A549 treated with AZD9567 at 1 μM for 4 hours (cell line): ENCODE results near the gene GARIN5B. TPM values are rescaled to one million over a fixed set of nuclear protein-coding genes. Genes with fewer than 3 reads are reported as not detected.

Experiments used
- total RNA-seq: library from RNA; stranded (reverse); fragments of 200-300 nt; extraction: Qiagen RNA extraction; gene quantifications from 5 replicates; pipeline ENCODE4 v1.2.3, GENCODE V29; 2022; ENCODE audit not compliant: insufficient read depth

The GARIN5B gene
- total RNA-seq, result 0.10 to 0.22 TPM (median 0.16 TPM) in 4 of 5 replicates, not detected in the other

GRCh38 chr19:55362990-55363716, at the start of gene GARIN5B:
Gene GARIN5B (minus strand): TSS chr19:55363260. CDS start chr19:55363066, 194 bp downstream.

GRCh38 chr19:55407550-55407799, 44.4 kb upstream of the GARIN5B start, which contains the start of gene UBE2S:
Gene UBE2S (minus strand): TSS chr19:55407788. CDS start chr19:55407589, 199 bp downstream.

GRCh38 chr19:55385724-55386492, 22.8 kb upstream of the GARIN5B start, which contains the start of gene RPL28:
Gene RPL28 (plus strand): TSS chr19:55385932. CDS start chr19:55386358, 426 bp downstream.

GRCh38 chr19:55384131-55384919, 21.3 kb upstream of the GARIN5B start, which contains the start of gene TMEM238:
Gene TMEM238 (minus strand): TSS chr19:55384292. CDS start chr19:55384259, 33 bp downstream.

GRCh38 chr19:55376241-55376933, 13.3 kb upstream of the GARIN5B start, which contains the start of gene TMEM190:
Gene TMEM190 (plus strand): TSS chr19:55376826. CDS start chr19:55376854, 28 bp downstream.

GRCh38 chr19:55370305-55370988, 7.4 kb upstream of the GARIN5B start, which contains the start of gene IL11:
Gene IL11 (minus strand): TSS chr19:55370463. CDS start chr19:55370310, 153 bp downstream.

GRCh38 chr19:55354698-55355212, 8.3 kb downstream of the GARIN5B start, which contains the start of gene COX6B2:
Gene COX6B2 (minus strand): TSS chr19:55354719. CDS start chr19:55354521, 198 bp downstream.

GRCh38 chr19:55339105-55339888, 23.8 kb downstream of the GARIN5B start, which contains the start of gene KMT5C:
Gene KMT5C (plus strand): TSS chr19:55339876. CDS start chr19:55341937, 2,061 bp downstream.

GRCh38 chr19:55325172-55325571, 37.9 kb downstream of the GARIN5B start, which contains the start of gene TMEM150B:
Gene TMEM150B (minus strand): TSS chr19:55325341. CDS start chr19:55321036, 4,305 bp downstream.

Other genes starting within 250 kb of the GARIN5B start
- 47.3 to 102 TPM (median 98.9 TPM) in 5 replicates for gene PPP1R12C, start 245.6 kb downstream of the GARIN5B start, total RNA-seq
- gene TNNT1, start 214.1 kb downstream of the GARIN5B start, total RNA-seq, result 88.1 to 142 TPM (median 130 TPM) in 5 replicates
- 6.9 to 9.8 TPM (median 7.9 TPM) in 5 replicates for gene TNNI3, start 205.5 kb downstream of the GARIN5B start, total RNA-seq
- 5.8 to 9.4 TPM (median 6.7 TPM) in 5 replicates for gene DNAAF3, start 196.6 kb downstream of the GARIN5B start, total RNA-seq
- 1.8 to 9.1 TPM (median 4.2 TPM) in 5 replicates for gene SYT5, start 183.0 kb downstream of the GARIN5B start, total RNA-seq
- 2.1 to 3.8 TPM (median 3.1 TPM) in 5 replicates for gene PTPRH, start 153.8 kb downstream of the GARIN5B start, total RNA-seq
- gene TMEM86B, start 134.5 kb downstream of the GARIN5B start, total RNA-seq, result 5.1 to 6.4 TPM (median 5.7 TPM) in 5 replicates
- 74.7 to 116 TPM (median 115 TPM) in 5 replicates for gene PPP6R1, start 104.2 kb downstream of the GARIN5B start, total RNA-seq
- 129 to 149 TPM (median 137 TPM) in 5 replicates for gene HSPBP1, start 83.2 kb downstream of the GARIN5B start, total RNA-seq
- 2.5 to 3.3 TPM (median 3.1 TPM) in 5 replicates for gene BRSK1, start 79.3 kb downstream of the GARIN5B start, total RNA-seq
- gene TMEM150B, start 37.9 kb downstream of the GARIN5B start, total RNA-seq, result not detected in 5 replicates
- 3.1 to 8.1 TPM (median 7.0 TPM) in 5 replicates for gene KMT5C, start 23.4 kb downstream of the GARIN5B start, total RNA-seq
- 0.95 to 1.2 TPM (median 1.0 TPM) in 4 of 5 replicates, not detected in the other for gene COX6B2, start 8.5 kb downstream of the GARIN5B start, total RNA-seq
- 16.8 to 21.9 TPM (median 17.3 TPM) in 5 replicates for gene IL11, start 7.2 kb upstream of the GARIN5B start, total RNA-seq
- 1.6 to 2.0 TPM (median 1.8 TPM) in 4 of 5 replicates, not detected in the other for gene TMEM190, start 13.6 kb upstream of the GARIN5B start, total RNA-seq
- 6.5 to 9.2 TPM (median 8.0 TPM) in 4 of 5 replicates, not detected in the other for gene TMEM238, start 21.0 kb upstream of the GARIN5B start, total RNA-seq
- gene RPL28, start 22.7 kb upstream of the GARIN5B start, total RNA-seq, result 2,640 to 3,810 TPM (median 2,807 TPM) in 5 replicates
- 283 to 453 TPM (median 448 TPM) in 5 replicates for gene UBE2S, start 44.5 kb upstream of the GARIN5B start, total RNA-seq
- gene SHISA7, start 80.0 kb upstream of the GARIN5B start, total RNA-seq, result 0.02 TPM in 2 of 5 replicates, not detected in the others
- 49.3 to 64.4 TPM (median 61.3 TPM) in 5 replicates for gene ISOC2, start 98.4 kb upstream of the GARIN5B start, total RNA-seq
- not detected in 5 replicates for gene C19orf85, start 101.5 kb upstream of the GARIN5B start, total RNA-seq
- gene ZNF628, start 113.4 kb upstream of the GARIN5B start, total RNA-seq, result 4.3 to 7.1 TPM (median 6.2 TPM) in 5 replicates
- 31.1 to 56.8 TPM (median 53.6 TPM) in 5 replicates for gene NAT14, start 121.9 kb upstream of the GARIN5B start, total RNA-seq
- gene SSC5D, start 125.2 kb upstream of the GARIN5B start, total RNA-seq, result 0.41 to 1.0 TPM (median 0.82 TPM) in 5 replicates
- 1.8 to 2.1 TPM (median 2.0 TPM) in 4 of 5 replicates, not detected in the other for gene SBK2, start 173.9 kb upstream of the GARIN5B start, total RNA-seq
- gene SBK3, start 182.3 kb upstream of the GARIN5B start, total RNA-seq, result 0.79 to 1.2 TPM (median 0.93 TPM) in 4 of 5 replicates, not detected in the other
- 7.2 to 29.0 TPM (median 26.0 TPM) in 5 replicates for gene ZNF579, start 217.6 kb upstream of the GARIN5B start, total RNA-seq
- gene FIZ1, start 236.3 kb upstream of the GARIN5B start, total RNA-seq, result 18.8 to 22.1 TPM (median 21.4 TPM) in 5 replicates
- 11.7 to 18.6 TPM (median 17.2 TPM) in 5 replicates for gene ZNF524, start 237.0 kb upstream of the GARIN5B start, total RNA-seq
- 5.6 to 11.6 TPM (median 11.2 TPM) in 5 replicates for gene ZNF865, start 242.4 kb upstream of the GARIN5B start, total RNA-seq